ENCODE data around the gene ETNK2. TPM values are rescaled to one million over a fixed set of nuclear protein-coding genes. Genes with fewer than 3 reads are reported as not detected.
A peak's percentile ranks its signal among the peaks of the same experiment; 100 is the strongest.

The ETNK2 gene
- polyA plus RNA-seq, 3 donors: not detected

DNA sequence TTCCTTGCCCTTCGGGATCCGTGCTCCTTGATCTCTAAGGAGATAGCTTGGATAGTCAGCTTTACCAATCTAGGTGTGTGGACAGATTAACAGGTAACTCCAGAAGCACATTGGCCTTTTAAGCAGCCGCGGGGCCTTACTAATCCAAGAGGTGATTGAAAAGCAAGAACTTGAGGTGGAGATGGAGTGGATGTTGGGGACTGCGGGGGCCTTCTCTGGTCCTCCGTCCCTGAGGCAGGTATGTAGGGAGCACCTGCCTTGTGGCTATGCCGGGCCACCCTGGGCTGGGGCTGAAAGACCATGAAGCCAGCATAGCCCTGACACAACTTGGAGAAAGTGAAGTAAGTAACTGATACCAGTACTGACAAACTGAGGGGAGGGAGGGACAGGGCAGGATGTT lies 68.4 kb downstream of the ETNK2 start:
- H3K9ac ChIP-seq (ENCODE audit: insufficient read depth, low read length, poor library complexity, severe bottlenecking): no peak overlapping the region
- Mint-ChIP-seq H3K27ac (no peak overlapping the region), H3K27me3 (ENCODE audit: low read depth in 3 of 3) (peaks cover 7 to 17% (median 12%) of the 10 kb centered on the region in 3 donors), H3K36me3 (no peaks in the 10 kb centered on the region), H3K9me3 (no peaks in the 10 kb centered on the region), H3K4me3 (no peak overlapping the region), H3K4me1 (no peaks in the 10 kb centered on the region)
- TF ChIP-seq, protein P1, sequence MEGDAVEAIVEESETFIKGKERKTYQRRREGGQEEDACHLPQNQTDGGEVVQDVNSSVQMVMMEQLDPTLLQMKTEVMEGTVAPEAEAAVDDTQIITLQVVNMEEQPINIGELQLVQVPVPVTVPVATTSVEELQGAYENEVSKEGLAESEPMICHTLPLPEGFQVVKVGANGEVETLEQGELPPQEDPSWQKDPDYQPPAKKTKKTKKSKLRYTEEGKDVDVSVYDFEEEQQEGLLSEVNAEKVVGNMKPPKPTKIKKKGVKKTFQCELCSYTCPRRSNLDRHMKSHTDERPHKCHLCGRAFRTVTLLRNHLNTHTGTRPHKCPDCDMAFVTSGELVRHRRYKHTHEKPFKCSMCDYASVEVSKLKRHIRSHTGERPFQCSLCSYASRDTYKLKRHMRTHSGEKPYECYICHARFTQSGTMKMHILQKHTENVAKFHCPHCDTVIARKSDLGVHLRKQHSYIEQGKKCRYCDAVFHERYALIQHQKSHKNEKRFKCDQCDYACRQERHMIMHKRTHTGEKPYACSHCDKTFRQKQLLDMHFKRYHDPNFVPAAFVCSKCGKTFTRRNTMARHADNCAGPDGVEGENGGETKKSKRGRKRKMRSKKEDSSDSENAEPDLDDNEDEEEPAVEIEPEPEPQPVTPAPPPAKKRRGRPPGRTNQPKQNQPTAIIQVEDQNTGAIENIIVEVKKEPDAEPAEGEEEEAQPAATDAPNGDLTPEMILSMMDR (IDR thresholded peaks at IDR 0.05): no peak
- no peaks in the 10 kb centered on the region for H4K20me1 ChIP-seq (ENCODE audit: insufficient read depth, low read length)
- DNase-seq: no peak
- no peak overlapping the region for H3K4me3 ChIP-seq (replicated peaks in 1 of 3; ENCODE audit: low read depth in 2 of 3, low read length in 3 of 3)
- intact Hi-C loops (cut with micrococcal nuclease): no loop called here
- H3K4me2 ChIP-seq (replicated peaks; ENCODE audit: extremely low read depth, low read length, poor library complexity, severe bottlenecking): no peak overlapping the region
- no peak overlapping the region for H2AFZ ChIP-seq (ENCODE audit: insufficient read depth, low read depth, low read length, poor library complexity, severe bottlenecking)
- no peaks in the 10 kb centered on the region for H3K4me1 ChIP-seq (ENCODE audit: control insufficient read depth in 1 of 2, insufficient read depth in 2 of 2, low read length in 2 of 2)
- no peaks in the 10 kb centered on the region for H3K36me3 ChIP-seq (replicated peaks in 1 of 2; ENCODE audit: control insufficient read depth in 1 of 2, insufficient read depth in 2 of 2, low read length in 2 of 2)
- no peaks in the 10 kb centered on the region for H3K27me3 ChIP-seq (ENCODE audit: control insufficient read depth in 2 of 2, insufficient read depth in 2 of 2, low read length in 2 of 2)
- 90% methylated on average over 3 of the region's 7 CpGs for WGBS (ENCODE audit: insufficient coverage)
- H3K9me3 ChIP-seq (replicated peaks in 1 of 2; ENCODE audit: control insufficient read depth in 1 of 2, insufficient read depth in 1 of 2, low read length in 2 of 2): no peaks in the 10 kb centered on the region
- no peak overlapping the region for H3K27ac ChIP-seq (ENCODE audit: low read depth in 1 of 2, low read length in 2 of 2)
- no peaks in the 10 kb centered on the region for H3K79me2 ChIP-seq (ENCODE audit: insufficient read depth, low read length)

DNA sequence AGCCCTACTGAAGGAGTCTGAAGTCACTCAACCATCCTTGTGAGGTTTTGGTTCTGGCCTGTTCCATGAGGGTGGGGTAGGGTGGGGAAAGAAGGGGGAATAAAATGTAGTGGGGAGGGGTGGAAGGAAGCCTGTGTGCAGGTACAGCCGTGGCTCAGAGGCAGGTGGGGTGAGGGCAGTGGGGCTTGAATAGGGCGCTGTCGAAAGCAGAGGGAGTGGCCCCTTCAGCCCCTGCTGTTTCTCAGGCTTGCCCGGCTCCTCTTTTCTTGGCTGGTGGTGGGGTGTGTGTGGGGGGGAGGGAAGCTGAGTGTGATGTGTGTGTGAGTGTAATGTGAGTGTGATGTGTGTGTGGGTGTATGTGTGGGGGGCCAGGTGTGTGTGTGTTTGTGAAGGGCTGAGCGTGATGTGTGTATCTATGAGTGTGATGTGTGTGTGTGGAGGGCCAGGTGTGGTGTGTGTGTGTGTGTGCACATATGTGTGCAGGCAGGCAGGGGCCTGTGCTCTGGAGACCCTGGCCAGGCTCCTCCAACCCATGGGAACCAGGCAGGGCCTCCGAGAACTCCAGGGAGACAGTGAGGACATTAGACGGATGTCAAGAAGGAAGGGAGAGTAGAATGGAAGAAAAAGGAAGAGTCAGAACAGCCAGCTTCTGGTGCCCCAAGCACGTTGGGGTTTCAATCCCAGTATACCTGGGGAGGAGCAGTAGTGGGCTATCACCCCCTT lies 69.9 kb downstream of the ETNK2 start:
- intact Hi-C loops (cut with micrococcal nuclease): no loop called here
- Histone ChIP-seq H3K9ac (ENCODE audit: insufficient read depth, low read length, poor library complexity, severe bottlenecking) (no peak overlapping the region), H3K79me2 (ENCODE audit: insufficient read depth, low read length) (no peaks in the 10 kb centered on the region), H2AFZ (ENCODE audit: insufficient read depth, low read depth, low read length, poor library complexity, severe bottlenecking) (no peak overlapping the region), H3K27ac (ENCODE audit: low read depth in 1 of 2, low read length in 2 of 2) (no peak overlapping the region), H3K4me3 (replicated peaks in 1 of 3; ENCODE audit: low read depth in 2 of 3, low read length in 3 of 3) (no peak overlapping the region), H3K36me3 (replicated peaks in 1 of 2; ENCODE audit: control insufficient read depth in 1 of 2, insufficient read depth in 2 of 2, low read length in 2 of 2) (no peaks in the 10 kb centered on the region), H3K9me3 (replicated peaks in 1 of 2; ENCODE audit: control insufficient read depth in 1 of 2, insufficient read depth in 1 of 2, low read length in 2 of 2) (no peaks in the 10 kb centered on the region), H3K4me2 (replicated peaks; ENCODE audit: extremely low read depth, low read length, poor library complexity, severe bottlenecking) (no peak overlapping the region), H3K4me1 (ENCODE audit: control insufficient read depth in 1 of 2, insufficient read depth in 2 of 2, low read length in 2 of 2) (no peaks in the 10 kb centered on the region), H3K27me3 (ENCODE audit: control insufficient read depth in 2 of 2, insufficient read depth in 2 of 2, low read length in 2 of 2) (peaks cover 1 to 10% of the 10 kb centered on the region in 2 donors), H4K20me1 (ENCODE audit: insufficient read depth, low read length) (no peaks in the 10 kb centered on the region)
- TF ChIP-seq, protein P1 (IDR thresholded peaks at IDR 0.05): no peak
- Mint-ChIP-seq H3K27me3 (ENCODE audit: low read depth in 3 of 3) (peaks cover 22 to 29% (median 27%) of the 10 kb centered on the region in 3 donors), H3K9me3 (peaks cover 0 to 3% (median 0%) of the 10 kb centered on the region in 7 donors), H3K4me3 (no peak overlapping the region), H3K36me3 (no peaks in the 10 kb centered on the region), H3K27ac (peak overlapping the region in 1 of 7 donors; percentile 67), H3K4me1 (no peaks in the 10 kb centered on the region)
- 97% methylated on average over 5 of the region's 8 CpGs for WGBS (ENCODE audit: insufficient coverage)
- DNase-seq: no peak
